ENCODE measurements around the gene ITGA1.

Gene ITGA1

DNA sequence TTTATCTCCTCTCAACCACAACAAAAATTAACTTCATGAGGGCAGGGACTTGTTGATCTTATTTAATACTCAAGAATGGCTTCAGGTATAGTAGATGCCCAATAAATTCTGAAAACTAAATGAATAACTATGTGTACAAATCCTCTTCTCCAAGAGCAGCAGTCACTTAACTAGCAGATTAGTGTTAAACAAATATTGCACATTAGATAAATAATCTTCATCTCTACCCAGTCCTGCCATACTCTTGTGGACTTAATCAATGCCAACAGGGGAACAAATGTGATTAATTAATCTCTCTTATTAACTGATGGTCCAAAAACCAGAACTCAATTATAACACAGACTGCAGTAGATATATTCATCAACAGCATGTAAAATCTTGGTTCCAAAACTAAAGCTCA lies 15.0 kb upstream of the ITGA1 start:
- no peak for ATAC-seq

DNA sequence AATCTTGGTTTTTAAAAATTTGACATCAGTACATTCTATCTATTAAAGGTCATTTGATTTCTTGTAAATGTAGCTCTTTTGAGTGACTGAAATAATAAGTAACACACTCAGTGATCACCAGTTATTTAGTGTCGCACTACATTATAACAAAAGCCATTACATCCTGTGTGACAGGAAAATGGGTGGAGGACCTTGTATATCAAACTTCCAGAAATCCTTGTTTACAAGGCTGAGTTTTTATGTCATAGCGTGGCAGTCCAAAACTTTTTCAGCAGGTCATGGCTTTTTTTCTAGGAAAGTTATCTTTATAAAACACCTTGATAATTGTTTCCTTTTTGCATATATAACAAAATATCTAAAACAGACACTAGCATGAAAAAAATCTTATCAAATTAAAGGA lies 14.4 kb upstream of the ITGA1 start:
- ATAC-seq = no peak

DNA sequence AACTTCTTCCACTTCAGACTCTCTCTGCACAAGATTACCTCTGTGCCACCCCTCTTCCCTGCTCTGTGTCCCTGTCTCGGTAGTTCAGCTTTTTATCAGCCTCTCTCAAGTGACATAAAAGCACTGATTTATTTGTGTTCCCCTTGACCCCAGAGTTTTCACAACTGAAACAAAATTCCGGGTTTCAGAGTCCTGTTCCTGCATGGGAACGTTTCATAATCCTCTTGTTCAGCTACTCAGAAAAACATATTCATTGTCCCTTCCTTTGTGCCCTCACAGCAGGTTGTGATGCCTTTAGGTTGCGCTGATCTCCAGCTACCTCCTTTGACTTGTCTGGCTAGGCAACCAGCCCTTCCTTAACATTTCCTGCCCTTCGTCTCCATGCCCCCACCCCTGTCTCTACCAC lies 13.7 kb upstream of the ITGA1 start:
- no peak for ATAC-seq

DNA sequence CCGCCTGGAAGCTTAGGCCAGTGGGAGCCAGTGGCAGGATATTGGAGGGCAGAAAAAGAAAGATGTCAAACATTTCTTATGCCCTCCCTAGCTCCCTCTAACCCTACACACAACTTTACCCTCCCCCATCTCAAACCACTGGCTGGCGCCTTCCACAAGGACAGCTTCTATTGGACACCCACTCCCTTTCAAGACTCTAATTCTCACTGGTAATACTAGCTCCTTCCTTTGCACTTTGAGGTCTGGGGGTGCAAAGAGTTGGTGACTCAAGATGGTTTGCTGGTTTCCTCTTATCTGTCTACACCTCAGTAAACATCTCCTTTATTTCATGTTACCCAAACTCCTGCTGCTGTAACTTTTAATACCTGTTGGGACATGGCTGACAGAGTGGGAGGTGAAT lies 11.6 kb upstream of the ITGA1 start:
- peak in 1 of 2 donors; percentile 40 for ATAC-seq

DNA sequence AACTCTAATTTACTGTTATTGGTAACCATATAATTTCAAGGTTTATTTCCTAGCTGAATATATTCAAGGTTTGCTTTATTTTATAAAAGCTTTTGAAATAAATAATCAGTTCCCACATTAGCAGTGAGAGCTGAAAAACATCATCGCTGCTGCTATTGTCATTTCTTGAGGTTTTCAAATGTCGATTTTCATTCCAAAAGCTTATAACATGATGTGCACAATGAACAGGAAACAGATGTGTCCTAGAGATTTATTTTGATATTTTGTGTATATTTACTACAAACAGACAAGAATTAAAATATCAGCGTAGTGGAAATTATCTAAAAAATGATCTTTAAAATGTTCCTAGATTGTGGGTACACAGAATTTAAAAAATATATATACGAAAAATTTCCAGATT lies 10.5 kb upstream of the ITGA1 start:
- no peak for ATAC-seq

DNA sequence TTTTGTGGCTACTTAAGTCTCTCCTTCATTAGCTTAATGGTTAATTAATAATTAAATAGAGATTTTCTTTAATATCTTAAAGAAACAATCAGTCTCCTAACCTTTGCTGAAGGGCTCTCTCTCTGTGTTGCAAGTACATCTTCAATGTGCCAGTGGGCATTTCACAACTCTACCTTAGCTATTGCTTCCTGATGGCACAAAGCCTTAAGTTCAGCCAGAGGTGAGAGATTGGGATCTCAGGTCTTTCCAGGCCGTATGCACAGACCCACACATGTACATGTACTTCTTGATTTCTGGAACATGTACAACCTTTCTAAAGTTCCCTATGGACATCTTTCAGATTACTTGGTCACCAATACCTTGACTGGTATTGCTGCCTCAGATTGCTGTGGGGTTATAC lies 8.9 kb upstream of the ITGA1 start:
- ATAC-seq = no peak

DNA sequence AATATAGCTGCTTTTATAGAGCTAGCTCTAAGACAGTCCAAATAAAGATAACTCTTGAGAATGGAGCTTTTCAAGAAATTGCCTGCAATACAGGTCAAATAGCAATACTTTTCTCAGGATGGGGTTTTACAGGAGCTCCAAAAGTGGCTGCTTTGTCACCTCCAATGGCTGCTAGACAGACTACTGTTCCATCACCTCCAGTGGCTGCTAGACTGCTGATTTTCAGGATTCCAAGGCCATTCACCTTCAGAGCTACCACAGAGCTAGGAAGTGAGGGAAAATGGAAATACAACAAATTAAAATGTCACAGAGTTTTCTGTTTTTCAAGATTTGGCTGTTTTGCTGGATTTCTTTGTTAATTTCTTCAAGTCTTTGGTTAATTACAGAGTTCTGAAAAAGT lies 8.5 kb upstream of the ITGA1 start:
- no peak for ATAC-seq

DNA sequence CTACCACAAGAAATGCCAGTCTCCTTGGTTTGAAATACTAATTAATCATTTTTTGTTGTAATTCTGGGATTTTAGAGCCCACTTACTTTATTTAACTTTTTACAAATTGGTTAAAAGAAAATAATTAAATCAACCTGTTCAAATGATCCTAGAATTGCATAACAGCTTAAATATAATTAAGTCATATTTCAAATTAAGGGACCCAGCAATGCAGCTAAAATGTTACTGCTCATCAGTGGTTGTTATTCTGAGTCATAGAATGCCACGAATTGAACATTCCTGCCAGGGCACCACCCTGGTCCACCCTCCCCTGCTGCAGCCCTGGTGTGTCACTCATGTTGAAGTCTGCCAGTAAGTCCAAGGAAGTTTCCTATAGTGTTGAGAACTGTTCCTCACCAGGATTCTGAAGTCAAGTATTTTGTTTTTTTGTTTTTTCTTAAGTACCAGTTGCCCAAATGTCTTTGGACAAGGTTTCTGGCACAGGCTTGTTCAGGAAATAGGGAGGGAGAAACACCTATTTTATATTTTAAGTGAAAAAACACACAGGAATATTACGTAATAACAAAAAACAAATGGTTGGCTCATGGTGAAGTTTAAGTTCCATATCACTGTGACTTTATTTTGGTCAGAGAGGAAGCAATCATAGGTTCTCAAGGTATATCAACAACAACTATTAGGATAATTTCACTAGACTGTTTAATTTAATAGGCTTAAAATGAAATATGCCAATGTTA lies 4.3 kb upstream of the ITGA1 start:
- ATAC-seq = no peak

DNA sequence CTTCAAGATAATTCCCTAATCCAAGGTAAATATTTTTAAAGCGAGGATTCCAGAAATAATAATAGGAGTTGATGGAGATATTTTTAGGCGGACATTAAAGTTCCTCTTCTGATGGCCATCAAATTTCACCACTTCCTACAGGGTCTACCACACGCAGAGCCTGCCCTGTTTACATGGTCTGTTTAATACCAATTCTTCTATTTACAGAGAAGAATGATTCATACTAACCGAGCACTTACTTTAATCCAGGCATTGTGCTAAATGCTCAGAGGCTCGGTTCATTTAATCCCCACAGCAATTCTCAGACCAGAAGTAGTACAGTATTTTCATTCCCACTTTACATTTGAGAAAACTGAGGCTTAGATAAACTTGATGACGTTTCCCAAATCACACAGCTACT lies 3.0 kb upstream of the ITGA1 start:
- no peak for ATAC-seq

DNA sequence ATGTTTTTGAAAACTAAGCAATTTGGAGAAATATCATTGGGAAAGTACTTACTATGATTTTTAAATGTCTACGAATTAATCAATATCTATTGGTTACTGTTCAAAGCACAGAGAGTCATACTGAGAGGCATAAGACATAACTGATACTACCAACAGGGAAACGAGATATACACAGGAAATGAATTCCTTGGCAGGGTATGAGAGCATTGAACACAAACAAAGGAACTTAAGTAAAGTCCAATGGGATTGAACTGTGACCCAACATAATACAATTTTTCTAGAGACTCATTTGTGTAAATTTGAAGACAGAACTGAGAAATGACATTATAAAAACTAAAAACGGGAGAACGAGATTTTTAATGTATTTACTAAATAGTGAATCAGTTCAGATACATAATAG lies 1.3 kb upstream of the ITGA1 start:
- no peak for ATAC-seq

DNA sequence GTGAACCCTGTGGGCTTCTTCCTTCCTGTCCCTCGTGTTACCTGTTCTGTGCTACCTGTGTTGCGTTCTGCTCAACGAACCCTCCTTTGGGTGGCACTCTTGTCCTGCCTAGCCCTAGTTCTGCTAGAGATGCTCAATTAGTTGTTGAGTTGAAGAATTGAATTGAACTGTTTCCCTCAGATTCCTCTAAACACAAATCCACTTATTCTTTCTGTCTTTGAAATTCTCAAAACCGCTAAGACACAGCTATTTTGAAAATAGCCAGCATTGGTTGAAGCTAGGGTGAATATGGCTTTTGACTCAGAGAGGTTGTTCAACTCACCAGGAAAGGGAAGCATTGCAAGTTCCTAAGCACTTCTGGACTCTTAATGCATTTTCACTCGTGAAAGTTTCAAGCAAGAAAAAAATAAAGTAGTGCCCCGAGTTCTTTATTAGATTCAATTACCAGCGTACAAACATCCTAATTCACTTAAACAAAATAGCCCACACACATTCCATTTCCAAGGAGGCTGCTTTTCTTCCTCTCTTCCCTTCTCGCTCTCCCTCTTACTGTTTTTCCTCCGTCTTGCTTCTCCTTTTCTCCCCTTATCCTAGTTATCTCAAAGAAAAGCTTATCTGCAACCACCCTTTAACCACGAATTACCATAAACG lies 642 bp upstream of the ITGA1 start:
- peak; percentile 31 to 36 for ATAC-seq

DNA sequence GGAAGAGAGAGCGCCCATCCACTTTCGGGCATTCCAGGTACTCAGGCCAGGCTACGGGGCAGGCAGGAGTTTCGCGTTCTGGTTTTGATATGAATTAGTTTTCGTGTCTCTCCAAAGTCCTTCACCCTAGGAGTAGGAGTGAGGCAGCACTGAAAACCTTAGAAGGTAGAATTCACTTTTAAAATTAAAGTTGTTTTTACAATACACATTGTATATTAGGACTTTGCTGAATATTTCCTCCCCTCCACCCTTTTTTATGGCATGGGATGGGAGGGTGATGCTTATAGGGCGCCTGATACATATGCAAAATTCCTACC lies 747 bp downstream of the ITGA1 start:
- no peak for ATAC-seq

DNA sequence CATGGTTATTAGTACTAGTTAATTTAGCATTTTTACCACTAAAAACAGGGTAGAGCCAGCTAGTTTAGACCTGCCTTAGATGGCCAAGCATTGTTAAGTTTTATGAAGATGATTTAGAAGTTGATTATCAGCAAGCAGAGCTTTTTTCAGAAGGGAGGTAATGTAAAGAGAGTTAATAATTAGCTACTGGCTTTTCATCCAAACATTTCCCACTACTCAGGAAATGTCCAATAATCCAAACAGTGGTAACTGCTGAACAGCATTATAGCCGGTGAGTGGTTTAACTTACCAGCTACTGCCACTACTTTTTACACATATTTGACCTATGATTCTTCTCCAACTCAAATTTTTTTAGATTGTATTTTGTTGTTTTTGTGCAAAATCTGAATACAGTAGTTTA lies 1.7 kb downstream of the ITGA1 start:
- ATAC-seq = no peak

DNA sequence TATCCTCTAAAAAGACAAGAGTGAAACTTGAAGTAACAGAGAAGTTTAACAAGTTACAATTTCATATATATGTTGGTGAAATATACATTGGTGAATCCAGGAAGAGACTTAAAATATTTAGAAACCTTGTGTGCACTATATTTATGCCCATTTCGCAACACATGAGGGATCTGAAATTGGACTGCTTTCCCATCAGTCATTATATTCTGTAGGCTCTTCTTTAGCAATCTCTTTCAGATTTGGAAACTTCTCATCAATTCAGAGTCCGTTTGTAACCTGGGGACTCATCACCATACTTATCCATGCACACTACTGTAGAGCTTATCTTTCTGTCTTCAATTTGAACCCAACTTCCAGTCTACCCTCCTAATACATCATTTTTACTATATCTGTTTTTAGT lies 2.1 kb downstream of the ITGA1 start:
- no peak for ATAC-seq

DNA sequence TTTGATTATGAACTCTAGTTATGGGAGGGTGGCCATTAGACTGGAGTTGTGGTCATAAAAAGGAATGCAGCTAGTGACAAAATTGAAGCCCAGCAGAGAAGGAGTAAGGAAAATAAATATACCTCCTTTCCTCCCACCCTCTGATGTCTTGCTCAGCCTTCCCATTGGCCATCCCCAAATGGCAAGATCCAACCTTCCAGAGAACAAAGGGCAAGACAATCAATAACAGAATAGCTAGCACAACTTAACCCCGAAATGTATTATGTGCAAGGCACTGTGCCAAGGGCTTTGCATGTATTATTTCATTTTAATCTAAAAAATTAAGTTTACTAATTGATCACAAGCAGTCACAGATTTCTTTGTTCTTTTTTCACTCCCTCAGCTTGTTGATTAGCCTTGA lies 3.6 kb downstream of the ITGA1 start:
- no peak for ATAC-seq

DNA sequence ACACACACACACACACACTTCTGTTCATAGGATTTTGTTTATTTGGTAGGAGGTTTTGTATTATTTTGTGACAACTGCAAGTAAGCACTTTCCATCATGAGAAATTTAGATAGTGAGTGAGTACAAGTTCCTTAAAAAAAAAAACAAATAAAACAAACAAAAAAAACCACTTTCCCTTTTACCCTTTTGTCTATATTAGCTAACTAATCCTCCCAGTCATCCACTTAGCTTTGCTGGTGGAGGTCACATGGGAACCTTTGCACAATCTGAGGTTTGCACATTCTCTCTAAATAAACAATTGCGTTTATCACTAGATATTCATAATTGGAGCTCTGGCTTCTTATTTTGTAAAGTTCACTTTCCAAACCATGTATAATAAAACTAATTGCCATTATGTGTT lies 6.8 kb downstream of the ITGA1 start:
- no peak for ATAC-seq

DNA sequence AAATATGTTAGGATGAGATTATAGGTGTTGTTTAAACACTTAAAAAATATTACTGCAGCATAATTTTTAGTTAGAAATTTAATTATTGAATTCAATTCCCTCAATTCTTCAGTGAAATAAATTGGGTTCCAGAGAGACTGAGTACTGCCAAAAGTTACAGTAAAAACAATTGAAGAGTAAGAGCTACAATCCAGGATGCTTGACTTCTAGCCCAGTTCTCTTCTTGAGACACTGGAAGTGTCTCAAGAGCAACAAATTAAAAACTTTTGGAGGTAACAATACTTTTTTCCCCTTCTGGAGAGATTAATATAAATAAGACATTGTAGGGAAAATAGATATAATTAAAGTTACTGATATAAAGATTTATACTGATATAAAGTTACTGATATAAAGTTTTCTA lies 8.3 kb downstream of the ITGA1 start:
- ATAC-seq = no peak

DNA sequence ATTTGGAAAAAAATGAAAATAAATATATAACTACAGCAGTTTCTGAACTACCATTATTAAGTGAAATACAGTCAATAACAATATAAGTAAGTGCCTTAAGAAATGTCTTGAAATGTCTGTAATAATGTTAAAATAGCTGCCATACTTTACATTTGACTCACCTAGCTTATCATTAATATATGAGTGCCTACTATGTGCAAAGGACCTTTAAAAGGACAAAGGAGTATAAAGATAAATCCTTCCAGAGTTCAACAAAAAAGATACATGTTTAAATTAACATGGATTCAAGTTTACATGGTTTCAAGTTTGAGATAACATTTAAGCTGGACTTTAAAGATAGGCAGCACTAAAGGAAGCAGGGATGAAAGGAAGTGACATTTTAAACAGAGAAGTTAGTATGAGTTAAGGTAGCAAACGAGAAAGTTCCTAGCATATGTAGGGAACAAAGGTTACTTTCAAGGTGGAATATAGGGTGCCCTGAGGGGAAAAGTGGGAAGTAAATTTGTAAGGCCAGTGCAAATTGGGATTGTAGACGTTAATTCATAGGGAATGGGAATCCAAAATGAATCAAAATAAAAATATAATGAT lies 8.9 kb downstream of the ITGA1 start:
- ATAC-seq = no peak

DNA sequence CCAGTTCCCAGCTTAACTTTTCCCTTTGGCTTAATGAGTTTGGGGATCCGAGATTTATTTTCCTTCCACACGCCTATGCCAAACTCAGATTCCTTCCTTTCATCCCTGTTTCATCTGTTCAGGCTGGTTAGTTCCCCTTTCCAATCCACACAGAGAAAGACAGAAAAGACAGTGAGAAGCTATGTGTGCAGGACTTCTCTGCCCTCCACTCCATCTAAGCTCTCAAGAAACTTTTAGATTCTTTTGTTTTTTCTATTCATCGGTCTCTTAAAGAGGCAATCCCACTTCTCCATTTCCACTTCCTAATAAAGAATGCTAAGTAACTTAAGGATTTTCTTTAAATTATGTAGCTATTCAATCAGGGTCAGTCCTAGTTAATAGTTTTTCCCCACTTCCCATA lies 11.2 kb downstream of the ITGA1 start:
- no peak for ATAC-seq

DNA sequence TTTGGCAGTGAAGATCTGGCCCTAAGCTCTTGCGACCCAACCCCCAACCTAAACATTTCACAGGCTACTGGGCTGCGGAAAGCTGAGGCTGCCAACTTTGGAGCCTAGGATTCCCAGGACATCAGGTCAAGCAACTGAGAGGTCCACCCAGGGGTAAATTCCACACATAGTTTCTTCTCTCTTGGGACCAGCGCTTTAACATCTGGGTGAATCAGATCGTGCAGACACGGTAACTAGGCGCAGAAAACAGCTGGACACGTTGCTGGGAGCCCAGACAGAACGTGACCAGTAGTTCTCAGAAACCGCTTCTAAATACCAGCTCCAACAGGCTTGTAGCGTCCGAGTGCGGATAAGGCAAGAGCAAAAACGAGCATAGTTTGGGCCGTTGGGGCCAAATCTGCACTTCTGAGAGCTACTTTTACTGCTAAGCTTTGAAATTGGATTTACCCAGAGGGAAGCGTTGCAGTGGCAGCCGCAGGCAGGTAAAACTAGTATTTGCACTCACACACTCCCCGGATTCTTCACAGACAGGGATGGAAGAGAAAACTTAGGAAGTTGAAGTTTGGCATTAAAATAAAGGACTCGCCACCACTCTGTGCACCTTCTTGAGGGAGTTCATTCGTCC lies 11.8 kb downstream of the ITGA1 start:
- ATAC-seq = peak; percentile 3 to 14

DNA sequence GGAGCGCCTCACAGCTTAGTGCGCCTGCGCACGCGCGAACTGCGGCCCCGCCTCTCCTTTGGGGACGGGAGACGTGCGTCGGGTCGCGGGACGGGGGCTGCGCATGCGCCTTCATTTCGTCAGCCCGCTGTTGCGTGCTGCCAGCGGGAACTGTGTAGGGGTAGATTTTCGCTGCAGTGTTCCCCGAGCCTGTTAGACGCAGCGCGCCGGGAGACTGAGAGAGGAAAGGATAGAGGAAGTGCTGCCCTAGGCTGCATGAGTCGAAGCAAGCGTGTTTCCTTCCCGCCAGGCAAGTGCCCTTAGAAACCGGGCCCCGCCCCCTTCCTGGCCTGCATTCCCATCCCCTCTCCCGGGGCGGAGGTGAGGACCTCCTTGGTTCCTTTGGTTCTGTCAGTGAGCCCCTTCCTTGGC lies 12.3 kb downstream of the ITGA1 start:
- ATAC-seq = peak; percentile 88 to 91

DNA sequence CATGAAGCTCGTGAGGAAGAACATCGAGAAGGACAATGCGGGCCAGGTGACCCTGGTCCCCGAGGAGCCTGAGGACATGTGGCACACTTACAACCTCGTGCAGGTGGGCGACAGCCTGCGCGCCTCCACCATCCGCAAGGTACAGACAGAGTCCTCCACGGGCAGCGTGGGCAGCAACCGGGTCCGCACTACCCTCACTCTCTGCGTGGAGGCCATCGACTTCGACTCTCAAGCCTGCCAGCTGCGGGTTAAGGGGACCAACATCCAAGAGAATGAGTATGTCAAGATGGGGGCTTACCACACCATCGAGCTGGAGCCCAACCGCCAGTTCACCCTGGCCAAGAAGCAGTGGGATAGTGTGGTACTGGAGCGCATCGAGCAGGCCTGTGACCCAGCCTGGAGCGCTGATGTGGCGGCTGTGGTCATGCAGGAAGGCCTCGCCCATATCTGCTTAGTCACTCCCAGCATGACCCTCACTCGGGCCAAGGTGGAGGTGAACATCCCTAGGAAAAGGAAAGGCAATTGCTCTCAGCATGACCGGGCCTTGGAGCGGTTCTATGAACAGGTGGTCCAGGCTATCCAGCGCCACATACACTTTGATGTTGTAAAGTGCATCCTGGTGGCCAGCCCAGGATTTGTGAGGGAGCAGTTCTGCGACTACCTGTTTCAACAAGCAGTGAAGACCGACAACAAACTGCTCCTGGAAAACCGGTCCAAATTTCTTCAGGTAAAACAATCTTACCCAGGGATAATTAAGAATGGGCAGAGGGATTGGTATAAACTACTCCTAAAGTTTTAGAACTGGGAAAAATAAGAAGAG lies 12.9 kb downstream of the ITGA1 start:
- ATAC-seq = peak; percentile 71 to 72

DNA sequence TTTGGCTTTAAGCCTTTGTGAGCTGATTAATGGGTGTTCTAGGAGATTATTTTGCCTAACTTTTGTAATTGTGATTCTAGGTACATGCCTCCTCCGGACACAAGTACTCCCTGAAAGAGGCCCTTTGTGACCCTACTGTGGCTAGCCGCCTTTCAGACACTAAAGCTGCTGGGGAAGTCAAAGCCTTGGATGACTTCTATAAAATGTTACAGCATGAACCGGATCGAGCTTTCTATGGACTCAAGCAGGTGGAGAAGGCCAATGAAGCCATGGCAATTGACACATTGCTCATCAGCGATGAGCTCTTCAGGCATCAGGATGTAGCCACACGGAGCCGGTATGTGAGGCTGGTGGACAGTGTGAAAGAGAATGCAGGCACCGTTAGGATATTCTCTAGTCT lies 13.6 kb downstream of the ITGA1 start:
- ATAC-seq = no peak
